GM13976 (cell line): ENCODE measurements around the gene HLA-E.

Source experiments
- DNase-seq: peaks from one replicate; pipeline ENCODE4 v3.0.0; 2012; ENCODE audit warnings: low spot score
- CTCF ChIP-seq: IDR thresholded peaks from 2 replicates; pipeline ENCODE4 v1.5.1; 2012; ENCODE audit warnings: borderline replicate concordance, mild to moderate bottlenecking; ENCODE audit not compliant: insufficient read depth; ENCODE audit errors: extremely low read depth, missing control alignments, control extremely low read depth
- in situ Hi-C: fragments of 300-500 bp; cut with MboI; formaldehyde crosslinking; loops from one replicate; pipeline ENCODE4 v1.12.0; 2022; ENCODE audit warnings: low sequenced_read_pairs, mixed read lengths, inconsistent platforms; ENCODE audit not compliant: unreplicated experiment

HLA-E gene

GRCh38 chr6:30450548-30450908, 38.8 kb upstream of the HLA-E start:
- DNase-seq: no peak
- in situ Hi-C loops: no loop called here
- no peak for TF ChIP-seq CTCF

- TF ChIP-seq CTCF: no peak
- in situ Hi-C loops: no loop called here
- peak; percentile 74 for DNase-seq
These were observed 38.1 kb upstream of the HLA-E start for GRCh38 chr6:30450909-30451841.

- peak; percentile 26 for DNase-seq
- in situ Hi-C loops: no loop called here
- no peak for TF ChIP-seq CTCF
These were observed 36.4 kb upstream of the HLA-E start for GRCh38 chr6:30452736-30453507.

GRCh38 chr6:30453508-30454116, 35.7 kb upstream of the HLA-E start:
- in situ Hi-C loops: no loop called here
- peak; percentile 92 for DNase-seq
- TF ChIP-seq CTCF: peak; percentile 79

GRCh38 chr6:30459145-30459544, 30.2 kb upstream of the HLA-E start:
- in situ Hi-C loops: no loop called here
- no peak for TF ChIP-seq CTCF
- no peak for DNase-seq

GRCh38 chr6:30461055-30461454, 28.3 kb upstream of the HLA-E start:
- in situ Hi-C loops: no loop called here
- no peak for TF ChIP-seq CTCF
- DNase-seq: no peak
